H1 (cell line): ENCODE results near the gene EFCAB13. TPM values are rescaled to one million over a fixed set of nuclear protein-coding genes. Genes with fewer than 3 reads are reported as not detected.

Source experiments
- CTCF ChIA-PET: fragments of 300-600 bp; sonication (Branson Sonifier 250); formaldehyde crosslinking; loops from one replicate; lab custom pipeline; 2021; ENCODE audit not compliant: partially characterized antibody; lab: Charles Lee
- POLR2A ChIA-PET: fragments of 300-600 bp; sonication (Branson Sonifier 250); formaldehyde crosslinking; loops from one replicate; lab custom pipeline; 2021; ENCODE audit warnings: inconsistent platforms; ENCODE audit not compliant: partially characterized antibody; lab: Charles Lee
- DNase-seq, 2 experiments: peaks; one replicate each; pipeline versions ENCODE4 v3.0.0 to v3.0.0-alpha.2; 2010 to 2022; ENCODE audit warnings: low spot score in 2 of 2, low read depth in 1 of 2, mixed read lengths in 1 of 2
- FAIRE-seq: peaks from 2 replicates; lab custom pipeline; 2011; peaks lifted over from hg19 to GRCh38; lab: Jason Lieb, UNC
- H2AFZ ChIP-seq: 2 replicates; pipeline ENCODE4 v1.8.1; 2012; ENCODE audit warnings: low read length, inconsistent platforms
- H2AK5ac ChIP-seq: 2 replicates; pipeline ENCODE4 v1.6.1; 2013; ENCODE audit warnings: low read depth, low read length
- H2BK120ac ChIP-seq: replicated peaks from 2 replicates; pipeline ENCODE3; 2013; ENCODE audit warnings: low read depth, low read length, inconsistent platforms
- H2BK12ac ChIP-seq: 2 replicates; pipeline ENCODE4 v1.6.1; 2013; ENCODE audit warnings: low read depth, low read length
- H2BK15ac ChIP-seq: 2 replicates; pipeline ENCODE4 v1.6.1; 2013; ENCODE audit warnings: low read length
- H2BK20ac ChIP-seq: 2 replicates; pipeline ENCODE4 v1.6.1; 2013; ENCODE audit warnings: low read length
- H2BK5ac ChIP-seq: 2 replicates; pipeline ENCODE4 v1.6.1; 2013; ENCODE audit warnings: low read depth, low read length
- H3K14ac ChIP-seq: 2 replicates; pipeline ENCODE4 v1.6.1; 2013; ENCODE audit warnings: inconsistent platforms; ENCODE audit not compliant: insufficient read length
- H3K18ac ChIP-seq: 2 replicates; pipeline ENCODE4 v1.6.1; 2013; ENCODE audit warnings: low read length; ENCODE audit errors: extremely low read depth
- H3K23ac ChIP-seq: 2 replicates; pipeline ENCODE4 v1.6.1; 2013; ENCODE audit warnings: inconsistent platforms; ENCODE audit not compliant: insufficient read length
- H3K23me2 ChIP-seq: 2 replicates; pipeline ENCODE4 v1.6.1; 2013; ENCODE audit warnings: low read depth, low read length
- H3K27ac ChIP-seq: 2 replicates; pipeline ENCODE4 v1.6.1; 2011; ENCODE audit warnings: low read depth, low read length, inconsistent platforms
- H3K27me3 ChIP-seq, 4 experiments: replicated peaks in 1 of 4; 1 replicate in 1 of 4; 2 replicates in 3 of 4; pipeline versions ENCODE4 v1.6.1 to v1.8.1; 2011 to 2013; ENCODE audit warnings: low read length in 3 of 4, mild to moderate bottlenecking in 3 of 4, inconsistent platforms in 2 of 4, mixed read lengths in 2 of 4, moderate library complexity in 1 of 4; ENCODE audit not compliant: control insufficient read depth in 3 of 4, insufficient read depth in 3 of 4; ENCODE audit errors: extremely low read depth in 1 of 4
- H3K36me3 ChIP-seq, 4 experiments: 2 replicates each; pipeline versions ENCODE4 v1.6.1 to v1.8.1; 2011 to 2013; ENCODE audit warnings: mild to moderate bottlenecking in 4 of 4, low read length in 3 of 4, moderate library complexity in 2 of 4, control low read depth in 1 of 4, inconsistent platforms in 1 of 4; ENCODE audit not compliant: insufficient read depth in 4 of 4, control insufficient read depth in 2 of 4
- H3K4ac ChIP-seq: replicated peaks from 2 replicates; pipeline ENCODE3; 2013; ENCODE audit warnings: low read length, low read depth, mixed read lengths, inconsistent platforms; ENCODE audit not compliant: insufficient read length
- H3K4me1 ChIP-seq, 4 experiments: replicated peaks in 1 of 4; 1 replicate in 1 of 4; 2 replicates in 3 of 4; pipeline versions ENCODE4 v1.6.1 to v1.8.1; 2011 to 2013; ENCODE audit warnings: low read length in 3 of 4, inconsistent platforms in 2 of 4, mixed read lengths in 1 of 4; ENCODE audit not compliant: insufficient read depth in 4 of 4, control insufficient read depth in 3 of 4
- H3K4me2 ChIP-seq, 2 experiments: 2 replicates each; pipeline versions ENCODE4 v1.6.1 to v1.8.1; 2011 to 2013; ENCODE audit warnings: low read depth in 2 of 2, low read length in 2 of 2, control low read depth in 1 of 2, inconsistent platforms in 1 of 2, mild to moderate bottlenecking in 1 of 2; ENCODE audit not compliant: insufficient read depth in 1 of 2
- H3K4me3 ChIP-seq, 4 experiments: fragments of 200-600, 300-600 bp in 1 of 4; sonication (generic), shearing (Covaris generic), sonication (Bioruptor Twin) in 1 of 4; 2 replicates each; pipeline versions ENCODE4 v1.5.1 to v1.8.1; 2011 to 2016; ENCODE audit warnings: low read length in 4 of 4, low read depth in 3 of 4, control low read depth in 2 of 4, inconsistent platforms in 2 of 4, mild to moderate bottlenecking in 2 of 4, mixed read lengths in 1 of 4, moderate library complexity in 1 of 4; ENCODE audit not compliant: insufficient read depth in 2 of 4; ENCODE audit errors: extremely low read depth in 1 of 4
- H3K56ac ChIP-seq: replicated peaks from 2 replicates; pipeline ENCODE3; 2013; ENCODE audit warnings: low read depth, mild to moderate bottlenecking, mixed read lengths, low read length, inconsistent platforms; ENCODE audit not compliant: insufficient read length
- H3K79me1 ChIP-seq: 2 replicates; pipeline ENCODE4 v1.6.1; 2013; ENCODE audit warnings: low read depth, low read length, control low read depth
- H3K79me2 ChIP-seq, 2 experiments: 2 replicates each; pipeline versions ENCODE4 v1.6.1 to v1.8.1; 2012 to 2013; ENCODE audit warnings: low read length in 2 of 2, mild to moderate bottlenecking in 2 of 2, inconsistent platforms in 1 of 2; ENCODE audit not compliant: insufficient read depth in 2 of 2, control insufficient read depth in 1 of 2
- H3K9ac ChIP-seq, 4 experiments: replicated peaks in 1 of 4; 1 replicate in 1 of 4; 2 replicates in 3 of 4; pipeline versions ENCODE4 v1.6.1 to v1.8.1; 2011 to 2013; ENCODE audit warnings: low read depth in 3 of 4, low read length in 3 of 4, control low read depth in 2 of 4, mild to moderate bottlenecking in 2 of 4, moderate library complexity in 2 of 4, inconsistent platforms in 1 of 4; ENCODE audit errors: extremely low read depth in 1 of 4
- H3K9me3 ChIP-seq, 2 experiments: 2 replicates each; pipeline versions ENCODE4 v1.6.1 to v1.8.1; 2012 to 2013; ENCODE audit warnings: mild to moderate bottlenecking in 2 of 2, moderate library complexity in 2 of 2, control low read depth in 1 of 2, inconsistent platforms in 1 of 2, low read depth in 1 of 2, low read length in 1 of 2, mixed read lengths in 1 of 2; ENCODE audit not compliant: insufficient read depth in 2 of 2
- H4K20me1 ChIP-seq, 2 experiments: replicated peaks in 1 of 2; 2 replicates each; pipeline versions ENCODE3 to v1.8.1; 2011 to 2013; ENCODE audit warnings: inconsistent platforms in 2 of 2, low read length in 2 of 2, mild to moderate bottlenecking in 1 of 2; ENCODE audit not compliant: insufficient read depth in 2 of 2, control insufficient read depth in 1 of 2
- H4K5ac ChIP-seq: 2 replicates; pipeline ENCODE4 v1.6.1; 2013; ENCODE audit warnings: low read length, low read depth, mixed read lengths, inconsistent platforms; ENCODE audit not compliant: insufficient read length
- H4K8ac ChIP-seq: 2 replicates; pipeline ENCODE4 v1.8.0; 2013; ENCODE audit warnings: mild to moderate bottlenecking, moderate library complexity, low read length, inconsistent platforms; ENCODE audit not compliant: insufficient read depth; ENCODE audit errors: extremely low read depth
- H4K91ac ChIP-seq: replicated peaks from 2 replicates; pipeline ENCODE3; 2013; ENCODE audit warnings: low read length, mixed read lengths, inconsistent platforms; ENCODE audit not compliant: insufficient read length
- CBX8 ChIP-seq: fragments of 300-800, 300-1000 bp; sonication (generic); IDR thresholded peaks from 2 replicates; pipeline ENCODE4 v1.7.1; 2016; ENCODE audit warnings: low read depth, low read length, borderline replicate concordance
- GTF2F1 ChIP-seq: IDR thresholded peaks from 2 replicates; pipeline ENCODE4 v1.6.1; 2012; ENCODE audit warnings: low read depth, low read length, improper control_type of control experiment, borderline replicate concordance
- HDAC2 ChIP-seq, 2 experiments: fragments of 300-600 bp in 1 of 2; sonication (generic) in 1 of 2; IDR thresholded peaks; 2 replicates each; pipeline ENCODE4 v1.6.1; 2011 to 2012; ENCODE audit warnings: low read depth in 2 of 2, low read length in 2 of 2, mild to moderate bottlenecking in 2 of 2, moderate library complexity in 2 of 2, borderline replicate concordance in 1 of 2, inconsistent platforms in 1 of 2
- JUN ChIP-seq: IDR thresholded peaks from 2 replicates; pipeline ENCODE4 v1.6.1; 2011; ENCODE audit warnings: low read depth, mild to moderate bottlenecking, improper control_type of control experiment, low read length
- KDM4A ChIP-seq: IDR thresholded peaks from one replicate; pipeline ENCODE4 v1.7.1; 2012; ENCODE audit warnings: low read depth, mild to moderate bottlenecking, moderate library complexity, low read length, inconsistent platforms; ENCODE audit not compliant: severe bottlenecking
- KDM5A ChIP-seq: fragments of 200-600 bp; IDR thresholded peaks from 2 replicates; pipeline ENCODE4 v1.7.1; 2012; ENCODE audit warnings: mild to moderate bottlenecking, low read length, inconsistent platforms, mixed read lengths
- POLR2A ChIP-seq, 2 experiments: IDR thresholded peaks; 1 replicate in 1 of 2; 2 replicates in 1 of 2; pipeline ENCODE4 v1.6.1; 2011; ENCODE audit warnings: low read depth in 2 of 2, low read length in 2 of 2, mild to moderate bottlenecking in 2 of 2; ENCODE audit errors: control extremely low read depth in 1 of 2
- POLR2AphosphoS5 ChIP-seq: IDR thresholded peaks from 2 replicates; pipeline ENCODE4 v1.6.1; 2011; ENCODE audit warnings: low read depth, low read length
- RAD21 ChIP-seq, 2 experiments: IDR thresholded peaks in 1 of 2; conservative IDR thresholded peaks in 1 of 2; 2 replicates each; pipeline ENCODE4 v1.6.1; 2011; ENCODE audit warnings: low read depth in 2 of 2, low read length in 2 of 2, improper control_type of control experiment in 1 of 2, inconsistent platforms in 1 of 2, mild to moderate bottlenecking in 1 of 2, moderate library complexity in 1 of 2
- RNF2 ChIP-seq: fragments of 200-900, 300-1000 bp; sonication (generic); IDR thresholded peaks from 2 replicates; pipeline ENCODE4 v1.7.1; 2016; ENCODE audit warnings: borderline replicate concordance, low read depth, mild to moderate bottlenecking, antibody characterized with exemption, low read length; ENCODE audit not compliant: poor library complexity, severe bottlenecking; ENCODE audit errors: missing control alignments
- SIX5 ChIP-seq: IDR thresholded peaks from 2 replicates; pipeline ENCODE4 v1.6.1; 2011; ENCODE audit warnings: mild to moderate bottlenecking, low read depth, low read length
- TAF7 ChIP-seq: optimal IDR thresholded peaks from 2 replicates; pipeline ENCODE3; 2011; ENCODE audit warnings: low read depth, mild to moderate bottlenecking, inconsistent platforms, low read length, moderate library complexity, borderline replicate concordance
- TEAD4 ChIP-seq: IDR thresholded peaks from 2 replicates; pipeline ENCODE4 v1.6.1; 2012; ENCODE audit warnings: low read depth, low read length, inconsistent platforms, mixed read lengths
- WGBS, 2 experiments: shearing (Covaris generic) in 1 of 2; methylation state at CpG; one replicate each; pipeline versions ENCODE4 v1.1.6 to v1.1.7; 2013 to 2015; ENCODE audit warnings: low lambda C conversion rate in 2 of 2, mixed read lengths in 2 of 2, inconsistent platforms in 1 of 2, low coverage in 1 of 2, missing lambda C conversion rate in 1 of 2; ENCODE audit not compliant: insufficient replicate concordance in 2 of 2, insufficient coverage in 1 of 2, insufficient read length in 1 of 2; ENCODE audit errors: extremely low coverage in 1 of 2, missing lambda C conversion rate in 1 of 2; 5-methylcytosine and 5-hydroxymethylcytosine counted together
- polyA plus RNA-seq, 7 experiments: library from polyadenylated mRNA; depleted of rRNA in 3 of 7; stranded (reverse) in 5 of 7; unstranded in 2 of 7; fragments of >200 nt in 5 of 7; fragments of 200-250 nt in 2 of 7; gene quantifications; 1 replicate in 5 of 7; 2 replicates in 1 of 7; 4 replicates in 1 of 7; pipeline versions ENCODE4 v1.2.1 to v1.2.3, GENCODE V29; 2011 to 2013; ENCODE audit warnings: missing spikeins in 2 of 7, mixed read lengths in 2 of 7
- total RNA-seq: library from RNA; stranded (reverse); fragmentation: NEBNext Ultra II Directional; extraction: Animal tissue kit (Norgen Biotek cat#: 25700); gene quantifications from 2 replicates; pipeline ENCODE4 v1.2.1, GENCODE V29; 2021

EFCAB13 gene
- total and polyA plus RNA-seq, 2 of the 8 experiments (the other 6 are each of a cell fraction or from before 2014, with no cell fraction given) = 0.12 to 2.0 TPM

DNA sequence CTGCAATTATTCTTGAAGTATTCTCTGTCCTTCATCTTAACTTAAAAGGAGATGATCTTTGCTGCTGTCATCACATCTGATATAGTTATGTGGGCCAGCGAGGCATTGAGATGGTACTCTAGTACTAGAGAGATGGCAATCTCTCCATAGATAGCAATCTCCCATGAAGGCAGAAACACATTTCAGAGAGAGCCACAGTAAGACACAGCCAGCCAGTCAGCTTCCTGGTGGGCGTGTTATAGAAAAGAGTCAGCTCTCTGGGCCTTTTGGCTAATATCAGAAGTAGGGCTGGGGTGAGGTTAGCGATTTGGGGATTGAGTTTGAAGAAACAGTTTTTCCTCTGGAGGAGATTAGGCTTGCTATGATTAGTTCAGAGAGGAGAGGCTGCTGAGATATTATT, 22.6 kb upstream of the EFCAB13 start:
- ChIA-PET CTCF (interaction anchor here (1.0 to 1.9 kb wide), 4 partner anchors 16 to 72 kb away, joined by 3 to 6 read pairs (median 3); no protein-coding TSS in a partner anchor), POLR2A (interaction anchor here (1.1 kb wide), 1 partner anchor 15 kb away, joined by 3 read pairs; no protein-coding TSS in a partner anchor)
- H2BK15ac ChIP-seq = no peak overlapping the region
- 83% methylated on average over 3 of the region's 3 CpGs; no CpG with 5 or more reads in 1 of the 2 experiments for WGBS, 2 experiments
- H3K23me2 ChIP-seq = no peaks in the 10 kb centered on the region
- H3K9ac ChIP-seq = no peak overlapping the region
- no peaks in the 10 kb centered on the region for H4K20me1 ChIP-seq
- no peak overlapping the region for H4K91ac ChIP-seq
- H3K4ac ChIP-seq = no peak overlapping the region
- H4K5ac ChIP-seq = no peak overlapping the region
- no peak overlapping the region for H2BK5ac ChIP-seq
- H3K23ac ChIP-seq = no peak overlapping the region
- TF ChIP-seq KDM5A (no peak), CBX8 (no peak), KDM4A (no peak), SIX5 (no peak), JUN (no peak), POLR2A (IDR thresholded peaks at IDR 0.05; ENCODE audit: control extremely low read depth in 1 of 2, low read depth in 2 of 2, low read length in 2 of 2) (no peak), TAF7 (no peak), TEAD4 (no peak), GTF2F1 (no peak), POLR2AphosphoS5 (no peak), RAD21 (IDR thresholded peaks at IDR 0.05 in 1 of 2, conservative IDR thresholded peaks at IDR 0.05 in 1 of 2; ENCODE audit: low read depth in 2 of 2, low read length in 2 of 2) (no peak), RNF2 (no peak), HDAC2 (IDR thresholded peaks at IDR 0.05; ENCODE audit: borderline replicate concordance in 1 of 2, low read depth in 2 of 2, low read length in 2 of 2) (no peak)
- H3K27ac ChIP-seq = no peak overlapping the region
- no peak for FAIRE-seq
- H3K4me1 ChIP-seq = no peaks in the 10 kb centered on the region
- no peak overlapping the region for H2AK5ac ChIP-seq
- H3K18ac ChIP-seq = no peak overlapping the region
- H2AFZ ChIP-seq = no peak overlapping the region
- H3K27me3 ChIP-seq = no peaks in the 10 kb centered on the region
- no peak for DNase-seq
- no peaks in the 10 kb centered on the region for H3K36me3 ChIP-seq
- H3K56ac ChIP-seq = no peak overlapping the region
- H2BK120ac ChIP-seq = no peak overlapping the region
- no peak overlapping the region for H2BK12ac ChIP-seq
- H2BK20ac ChIP-seq = no peak overlapping the region
- H3K79me1 ChIP-seq = no peaks in the 10 kb centered on the region
- no peak overlapping the region for H3K14ac ChIP-seq
- H4K8ac ChIP-seq = no peak overlapping the region
- H3K4me3 ChIP-seq = no peak overlapping the region
- no peaks in the 10 kb centered on the region for H3K79me2 ChIP-seq
- no peak overlapping the region for H3K4me2 ChIP-seq
- no peaks in the 10 kb centered on the region for H3K9me3 ChIP-seq
